DMS53 treated with DMSO at 0.1 percent for 48 hours (cell line): ENCODE results near the gene TAGLN3.
"Not testable (repeated sequence)": the region's sequence is repeated elsewhere in the genome, so short reads cannot be mapped to it uniquely, and the experiment has no call there.

Source experiments
- DNase-seq: peaks from one replicate; lab custom pipeline; 2025; ENCODE audit not compliant: unreplicated experiment; lab: John Stamatoyannopoulos, UW

The TAGLN3 gene

DNA sequence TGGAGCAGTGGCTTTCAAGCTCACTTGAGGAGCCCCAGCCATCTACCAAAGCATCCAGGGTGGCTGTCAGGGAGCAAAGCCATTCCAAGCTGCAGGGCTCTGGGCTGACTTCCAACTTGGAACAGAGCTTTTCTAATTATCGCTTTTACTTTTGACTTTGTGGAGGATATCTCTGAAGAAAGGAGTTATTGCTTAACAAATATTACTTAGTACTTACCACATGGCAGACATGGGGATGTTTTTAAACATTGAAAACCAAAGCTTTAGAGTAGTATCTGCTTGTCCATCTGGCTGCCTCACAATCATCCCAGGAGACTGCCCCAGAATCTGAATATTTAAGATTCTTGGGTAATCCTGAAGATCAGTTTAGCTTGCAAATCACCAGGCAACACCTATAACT, 8.9 kb downstream of the TAGLN3 start:
- no peak for DNase-seq

DNA sequence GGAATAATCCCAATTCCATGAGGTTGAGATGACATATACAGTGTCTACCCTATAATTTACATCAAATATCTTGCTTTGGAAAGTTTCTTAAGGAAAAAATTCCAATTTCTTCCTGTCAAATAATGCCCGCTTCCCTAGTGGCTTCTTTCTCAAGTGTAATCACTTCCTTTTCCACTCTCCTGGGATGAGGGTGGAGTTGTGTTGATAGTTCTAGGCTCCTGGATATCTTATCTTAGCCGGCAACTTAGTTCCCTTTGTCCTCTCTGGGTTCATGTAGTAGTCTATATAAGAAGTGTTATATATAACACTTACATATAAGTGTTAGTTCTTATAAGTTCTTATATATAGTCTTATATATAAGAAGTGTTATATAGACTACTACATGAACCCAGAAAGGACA, 10.9 kb downstream of the TAGLN3 start:
- DNase-seq, result no peak

DNA sequence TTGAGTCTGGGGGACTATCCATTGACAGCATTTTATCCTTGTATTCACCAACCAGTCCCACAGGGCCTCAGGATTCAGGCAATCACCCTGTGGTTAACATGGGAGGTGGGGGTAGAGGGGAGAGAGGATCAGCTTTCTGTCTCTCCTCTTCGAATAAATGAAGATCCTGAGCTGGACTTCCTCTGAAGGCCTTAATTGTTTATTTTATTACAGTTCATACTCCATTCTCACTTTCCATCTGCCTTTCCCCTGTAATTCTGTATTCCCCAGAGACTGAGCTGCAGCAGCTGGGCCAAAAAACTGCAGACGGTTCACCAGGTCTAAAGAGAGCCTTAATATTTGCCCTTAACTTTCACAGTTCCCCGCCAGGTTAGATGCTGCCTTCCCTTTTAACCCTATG, 11.9 kb downstream of the TAGLN3 start:
- DNase-seq, result no peak

DNA sequence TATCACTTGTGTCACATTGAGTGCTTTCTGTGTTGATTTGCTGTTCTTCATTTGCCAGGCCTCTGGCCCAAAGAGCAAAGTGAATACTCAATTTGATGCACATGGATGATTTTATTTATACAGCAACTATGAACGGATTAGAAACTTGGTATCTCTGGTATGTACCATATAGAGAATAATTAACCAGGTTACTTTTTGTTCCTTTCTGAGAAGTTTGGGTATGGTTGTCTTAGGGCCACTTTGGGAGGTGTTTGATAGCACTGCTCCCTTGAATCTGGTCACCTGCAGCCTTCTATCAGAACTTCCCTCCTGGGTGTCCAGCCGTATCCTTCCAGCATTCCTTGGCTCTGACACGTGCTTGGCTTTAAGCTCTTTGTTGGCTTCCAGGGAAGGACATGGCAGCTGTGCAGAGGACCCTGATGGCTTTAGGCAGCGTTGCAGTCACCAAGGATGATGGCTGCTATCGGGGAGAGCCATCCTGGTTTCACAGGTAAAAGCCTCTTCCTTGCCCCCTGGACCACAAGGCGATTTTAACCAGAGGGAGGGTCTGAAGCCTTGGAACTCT, 12.7 kb downstream of the TAGLN3 start:
- no peak for DNase-seq

DNA sequence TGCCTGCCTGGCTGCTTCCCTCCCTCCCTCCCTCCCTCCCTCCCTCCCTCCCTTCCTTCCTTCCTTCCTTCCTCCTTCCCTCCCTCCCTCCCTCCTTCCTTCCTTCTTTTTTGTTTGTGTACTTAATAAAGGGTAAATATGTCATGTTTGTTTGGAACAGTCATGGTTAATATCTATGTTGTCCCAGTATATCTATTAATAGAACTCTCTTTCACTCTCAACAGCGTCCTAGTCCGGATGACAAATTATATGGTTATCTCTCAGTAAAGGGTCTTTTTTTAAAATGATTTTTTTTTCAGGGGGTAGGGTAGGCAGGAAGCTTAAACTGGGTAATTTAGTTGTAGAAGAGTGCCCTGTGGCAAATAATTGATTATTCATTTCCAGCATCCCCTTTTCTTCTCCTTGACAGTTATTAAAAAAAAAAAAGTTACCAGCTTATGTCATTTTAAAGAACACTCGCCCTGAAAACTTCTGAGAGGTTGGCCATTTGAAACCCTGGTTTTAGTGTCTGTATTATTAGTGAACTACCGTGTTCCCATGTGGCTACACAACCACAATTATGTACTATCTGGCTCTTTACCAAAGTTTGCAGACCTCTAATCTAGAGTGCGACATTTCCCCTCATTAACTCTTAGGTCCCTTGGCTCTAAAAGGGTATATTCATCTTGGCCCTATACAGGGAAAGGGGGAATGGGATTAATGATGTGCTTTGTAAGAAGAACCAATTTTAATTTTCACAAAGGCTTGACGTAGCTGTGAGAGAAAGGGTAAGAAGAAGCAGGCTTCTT, 13.7 kb downstream of the TAGLN3 start:
- DNase-seq, result no peak

DNA sequence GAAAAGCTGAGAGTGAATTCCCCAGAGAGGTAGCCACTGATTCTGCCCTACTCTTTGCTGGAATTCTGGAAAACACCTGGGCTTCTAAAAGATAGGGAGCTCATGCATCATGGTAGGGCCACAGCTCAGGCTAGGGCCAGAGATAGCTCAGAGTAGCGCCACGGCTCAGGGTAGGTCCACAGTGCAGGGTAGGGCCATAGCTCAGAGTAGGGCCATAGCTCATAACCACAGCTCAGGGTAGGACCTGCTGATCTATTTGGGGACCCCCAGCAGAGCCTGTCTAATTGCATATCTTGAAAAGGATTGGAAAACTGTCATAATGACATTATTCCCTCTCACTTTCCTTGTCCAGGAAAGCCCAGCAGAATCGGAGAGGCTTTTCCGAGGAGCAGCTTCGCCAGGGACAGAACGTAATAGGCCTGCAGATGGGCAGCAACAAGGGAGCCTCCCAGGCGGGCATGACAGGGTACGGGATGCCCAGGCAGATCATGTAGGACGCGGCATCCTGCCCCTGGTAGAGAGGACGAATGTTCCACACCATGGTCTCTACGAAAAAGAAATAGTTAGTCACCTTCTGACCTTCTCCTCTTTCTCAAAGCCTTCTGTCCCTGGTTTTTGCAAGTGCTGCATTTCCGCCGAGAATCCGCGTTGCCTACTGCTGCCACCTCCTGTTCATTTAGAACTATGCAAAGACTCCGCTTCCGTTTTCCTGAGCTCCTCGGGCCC, 14.5 kb downstream of the TAGLN3 start:
- DNase-seq, result peak; percentile 56

DNA sequence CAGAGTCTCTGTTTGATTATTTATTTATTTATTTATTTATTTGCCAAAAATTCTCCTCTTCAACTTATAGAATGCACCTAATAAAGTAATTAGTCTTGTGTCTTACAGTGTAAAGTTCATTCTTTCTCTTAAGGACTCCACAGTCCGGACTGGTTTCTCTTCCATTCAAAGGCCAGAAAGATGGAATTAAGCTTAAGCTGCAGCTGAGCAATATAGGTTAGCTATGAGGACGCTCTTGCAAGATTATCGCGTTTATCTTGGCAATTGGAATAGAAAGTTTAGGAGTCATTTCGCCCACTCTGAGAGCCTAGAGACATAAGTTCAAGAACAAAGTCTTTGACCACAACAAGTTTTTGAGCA, 15.0 kb downstream of the TAGLN3 start:
- no peak for DNase-seq

DNA sequence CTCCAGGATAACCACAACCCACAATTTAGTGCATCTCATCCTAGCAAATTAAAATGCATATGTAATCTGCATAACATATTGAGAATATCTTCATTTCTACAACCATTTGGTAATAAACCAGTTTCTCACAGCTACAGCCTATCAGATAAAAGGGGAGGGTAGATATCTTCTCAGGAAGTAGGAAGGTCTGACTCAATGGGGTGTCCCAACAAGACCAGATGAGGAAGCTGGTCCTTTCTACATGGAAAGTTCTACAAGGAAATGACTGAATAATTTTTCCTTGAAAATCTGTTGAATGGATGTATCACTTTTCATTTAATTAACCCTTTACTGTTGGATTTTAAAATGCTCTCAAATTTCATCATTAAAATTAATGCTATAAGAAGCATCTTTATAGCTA, 18.4 kb downstream of the TAGLN3 start:
- DNase-seq, result no peak

DNA sequence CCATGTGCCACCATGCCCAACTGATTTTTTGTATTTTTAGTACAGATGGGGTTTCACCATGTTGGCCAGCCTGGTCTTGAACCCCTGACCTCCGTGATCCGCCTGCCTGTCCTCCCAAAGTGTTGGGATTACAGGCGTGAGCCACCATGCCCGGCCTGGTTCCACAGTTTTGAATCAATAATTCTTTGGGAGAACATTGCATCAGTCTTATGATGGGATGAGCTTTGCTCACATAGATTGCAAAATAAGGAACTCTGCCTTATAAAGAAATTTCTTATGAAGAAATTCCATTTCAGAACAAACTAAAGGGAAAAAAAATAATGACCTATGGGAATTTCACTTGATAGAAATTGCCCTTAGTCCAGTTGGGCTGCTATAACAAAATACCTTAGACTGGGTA, 20.0 kb downstream of the TAGLN3 start:
- DNase-seq, result no peak

DNA sequence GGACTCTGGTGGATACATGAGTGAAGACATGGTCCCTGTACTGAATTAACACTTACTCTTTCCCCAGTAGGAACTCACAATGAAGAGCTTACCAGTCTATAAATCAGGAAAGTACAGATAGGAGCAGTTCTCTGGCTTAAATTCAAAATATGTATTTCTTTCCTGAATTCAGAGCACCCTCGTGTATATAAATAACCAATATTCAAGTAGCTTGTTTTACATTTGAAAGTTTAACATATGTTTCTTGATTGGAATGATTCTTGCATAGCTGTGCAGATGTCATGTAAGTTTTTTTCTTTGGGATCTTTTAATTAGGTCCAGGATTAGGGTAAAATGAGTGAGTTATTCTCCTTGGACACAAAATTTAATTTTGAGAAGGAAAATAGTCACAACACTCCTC, 21.0 kb downstream of the TAGLN3 start:
- no peak for DNase-seq

DNA sequence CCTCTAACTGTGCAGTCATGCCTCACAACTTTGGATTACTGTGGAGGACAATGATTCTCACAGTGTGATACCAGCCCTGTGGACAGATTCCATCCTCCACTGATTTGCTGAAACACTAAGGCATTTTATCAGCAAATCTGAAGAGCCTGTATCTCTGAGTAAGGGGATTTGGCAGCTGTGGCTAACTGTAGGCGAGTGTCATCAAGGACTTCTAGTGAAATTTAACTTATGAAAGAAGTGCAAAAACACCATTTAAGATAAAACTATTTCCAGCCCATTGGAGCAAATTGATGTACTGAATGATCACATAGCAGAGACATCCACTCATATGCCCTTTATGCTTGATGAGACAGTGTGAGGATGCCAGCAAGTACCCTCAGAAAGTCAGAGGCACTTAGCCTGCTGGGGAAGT, 22.0 kb downstream of the TAGLN3 start:
- no peak for DNase-seq

DNA sequence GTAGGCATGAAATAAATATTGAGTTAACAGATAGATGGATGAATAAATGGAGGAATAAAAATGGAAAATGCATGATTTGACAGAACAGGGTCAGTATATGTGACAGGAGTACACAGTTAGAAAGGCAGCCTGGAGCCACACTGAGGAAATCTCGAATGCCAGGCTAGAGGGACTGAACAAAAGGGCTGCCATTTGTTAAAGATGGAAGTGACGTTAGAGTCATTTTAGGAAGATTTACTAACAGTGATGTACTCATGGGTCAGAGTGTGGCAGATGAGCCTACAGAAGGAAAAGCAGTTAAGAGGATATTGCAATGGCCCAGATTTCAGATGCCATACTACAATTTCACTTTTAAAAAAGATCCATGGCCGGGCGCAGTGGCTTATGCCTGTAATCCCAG, 28.4 kb downstream of the TAGLN3 start:
- no peak for DNase-seq

DNA sequence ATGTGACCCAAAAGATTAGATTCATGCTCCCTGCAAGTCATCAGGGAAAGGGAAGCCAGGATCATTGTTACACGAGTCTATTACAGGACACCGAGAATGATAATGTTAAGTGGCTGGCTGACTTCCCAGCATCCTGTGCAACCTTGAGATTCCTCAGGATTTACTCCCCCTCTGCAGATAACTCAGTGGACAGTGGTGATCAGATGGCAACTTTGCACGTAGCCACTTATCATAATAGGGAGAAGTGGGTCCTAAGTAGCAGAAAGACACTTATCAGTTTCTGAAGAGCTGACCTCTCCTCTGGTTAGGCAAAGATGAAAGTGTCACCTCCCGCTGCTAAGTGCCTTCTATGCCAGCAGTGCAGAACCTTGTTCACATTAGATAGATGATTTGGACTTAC, 29.1 kb downstream of the TAGLN3 start:
- DNase-seq, result no peak

DNA sequence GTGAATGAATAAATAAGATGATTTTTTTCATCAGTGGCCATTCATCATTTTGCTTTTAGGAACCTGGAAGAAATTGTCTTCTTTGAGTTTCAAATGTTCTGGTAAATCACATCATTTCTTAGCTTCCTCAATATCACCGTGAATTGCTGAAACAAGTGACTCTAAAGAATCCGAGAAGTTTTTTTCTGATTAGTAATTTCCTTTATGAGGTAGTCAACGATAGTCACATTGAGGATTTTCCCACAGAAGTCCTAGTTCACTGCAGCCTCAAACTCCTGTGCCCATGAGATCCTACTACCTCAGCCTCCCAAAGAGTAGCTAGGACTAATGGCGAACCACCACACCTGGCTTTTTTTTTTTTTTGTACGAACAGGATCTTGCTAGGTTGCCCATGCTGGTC, 32.2 kb downstream of the TAGLN3 start:
- no peak for DNase-seq

DNA sequence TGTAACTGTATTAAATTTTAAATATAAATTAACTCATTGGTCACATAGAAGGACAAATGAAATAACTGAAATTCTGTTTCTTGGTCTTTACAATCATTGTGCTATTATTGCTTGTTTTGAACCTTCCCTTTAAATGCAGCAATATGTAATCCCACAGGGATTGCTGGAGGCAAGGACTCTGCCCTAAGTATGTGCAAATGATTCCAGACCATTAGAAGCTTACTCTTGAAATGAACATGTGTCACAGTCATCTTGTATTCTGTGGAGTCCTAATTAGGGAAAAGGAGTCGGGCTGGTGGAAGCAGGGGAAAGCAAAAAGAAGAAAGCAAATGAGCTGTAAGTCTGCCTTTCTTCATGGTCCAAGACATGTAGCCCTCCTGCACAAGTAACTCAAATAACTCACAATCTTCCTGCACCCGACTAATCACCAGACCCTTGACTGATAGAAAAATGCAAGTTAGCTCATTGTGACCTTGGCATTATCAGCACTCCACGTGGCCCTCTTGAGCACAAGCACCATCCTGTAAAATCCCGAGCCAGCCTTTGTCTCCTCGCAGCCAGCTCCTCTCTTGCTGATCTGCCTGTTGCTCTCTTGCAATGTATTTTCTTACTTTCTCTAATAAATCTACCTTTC, 33.5 kb downstream of the TAGLN3 start:
- no peak for DNase-seq

DNA sequence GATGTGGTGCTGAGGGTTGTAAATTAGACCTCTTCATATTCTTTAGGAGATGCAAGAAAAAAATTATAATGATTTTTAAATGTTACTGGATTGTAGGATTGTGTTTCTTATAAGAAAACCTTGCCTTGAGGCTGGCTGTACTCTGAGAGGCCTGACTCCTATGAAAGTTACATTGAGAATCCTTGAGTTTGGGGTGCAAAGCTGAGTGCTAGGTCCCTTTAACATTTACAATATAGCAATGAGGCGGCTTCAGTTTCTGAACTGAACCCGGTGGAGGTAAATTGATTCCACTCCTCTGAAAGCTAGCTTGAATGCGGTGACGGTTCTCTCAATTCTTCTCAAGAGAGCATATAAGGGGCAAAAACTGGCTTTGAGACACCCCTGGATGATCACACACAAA, 35.7 kb downstream of the TAGLN3 start, which contains the start of gene TMPRSS7:
TSS of gene TMPRSS7 (plus strand) at position 301 of the 400 bp plus-strand sequence. CDS start 110 bp downstream, outside the sequence.
- no peak for DNase-seq

DNA sequence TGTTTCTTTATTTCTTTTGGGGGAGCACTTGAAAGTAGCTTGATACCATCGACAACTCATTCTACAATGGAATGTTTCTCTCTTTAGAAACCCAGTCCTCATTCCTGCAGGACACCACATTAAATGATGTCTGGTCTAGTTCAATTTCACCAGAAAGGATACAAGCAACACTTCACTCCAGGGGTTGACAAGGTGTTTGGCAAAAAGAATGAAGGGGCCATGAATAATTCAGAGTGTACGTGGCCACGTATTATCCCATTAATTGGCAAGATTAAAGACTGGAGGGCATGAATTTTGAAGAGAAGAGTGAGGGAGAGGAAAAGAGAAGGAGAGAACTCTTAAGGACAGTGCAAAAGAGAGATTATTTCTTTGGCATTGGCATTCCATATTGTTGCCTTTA, 36.5 kb downstream of the TAGLN3 start:
- DNase-seq, result no peak

DNA sequence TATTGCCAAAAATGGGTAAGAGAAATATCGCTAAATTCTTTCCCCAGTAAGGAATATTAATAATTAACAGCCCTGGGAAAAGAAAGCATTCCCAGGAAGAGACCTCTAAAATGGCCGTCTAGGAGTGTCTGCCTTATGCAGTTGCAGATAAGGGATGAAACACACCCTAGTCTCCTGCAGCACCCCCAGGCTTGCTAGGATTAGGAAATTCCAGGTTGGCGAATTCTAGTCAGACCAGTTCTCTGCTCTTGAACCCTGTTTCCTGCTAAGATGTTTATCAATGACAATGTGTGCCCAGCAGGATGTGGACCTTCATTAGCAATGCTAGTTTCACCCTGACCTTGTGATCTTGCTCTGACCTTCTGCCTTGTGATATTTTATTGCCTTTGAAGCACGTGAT, 38.5 kb downstream of the TAGLN3 start:
- not testable (repeated sequence) for DNase-seq

DNA sequence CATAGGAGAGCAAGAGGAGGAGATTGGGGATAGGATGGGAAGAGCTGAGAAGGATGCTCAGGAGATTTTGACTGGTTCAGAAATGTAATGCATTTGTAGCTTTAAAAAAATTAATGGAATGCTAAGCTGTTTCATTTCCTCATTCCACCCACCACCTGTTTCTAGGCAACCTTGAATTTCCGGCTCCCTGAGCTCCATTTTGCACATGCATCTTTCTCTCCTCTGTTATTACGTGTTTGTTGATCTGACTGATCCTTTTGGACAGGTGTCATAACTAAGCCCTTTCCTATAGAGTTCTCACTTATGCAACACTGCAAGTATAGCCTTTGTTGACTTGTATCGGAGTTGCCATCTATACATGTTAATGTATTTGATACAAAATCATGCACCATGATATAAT, 40.1 kb downstream of the TAGLN3 start:
- DNase-seq, result peak; percentile 74

DNA sequence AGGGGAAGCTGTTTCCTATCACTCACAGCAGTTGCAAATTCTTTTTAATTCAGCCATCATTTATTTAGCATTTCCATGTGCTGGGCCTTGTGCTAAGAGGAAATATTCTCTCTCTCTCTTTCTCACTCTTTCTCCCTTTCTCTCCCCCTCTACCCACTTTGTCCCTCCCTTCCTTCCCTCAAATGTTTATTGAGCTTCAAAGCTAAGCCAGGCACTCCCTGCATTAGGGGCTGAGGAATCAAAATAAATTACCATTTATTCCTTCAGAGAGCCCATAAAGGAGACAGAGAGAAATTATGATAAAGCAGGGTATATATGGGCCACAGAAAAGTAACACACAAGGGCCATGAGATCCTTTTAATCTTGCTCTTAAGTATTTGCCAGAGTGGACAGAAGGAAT, 42.6 kb downstream of the TAGLN3 start:
- no peak for DNase-seq

DNA sequence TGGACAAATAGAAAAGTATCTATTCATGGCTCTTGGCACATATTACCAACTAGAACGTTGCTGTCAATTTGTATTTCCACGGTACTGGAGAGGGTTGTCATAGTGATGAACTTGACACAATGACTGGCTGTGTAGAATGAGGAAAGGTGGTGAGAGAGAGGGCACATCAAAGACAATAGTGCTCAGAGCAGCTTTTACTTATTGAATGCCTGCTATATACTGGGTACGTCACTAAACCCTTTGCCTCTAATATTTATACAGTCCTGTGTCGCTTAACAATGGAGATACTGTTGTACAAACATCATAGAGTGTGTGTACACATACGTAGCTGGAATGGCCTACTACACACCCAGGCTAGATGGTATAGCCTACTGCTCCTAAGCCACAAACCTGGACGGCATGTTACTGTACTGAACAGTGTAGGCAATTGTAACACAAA, 44.1 kb downstream of the TAGLN3 start:
- DNase-seq, result peak; percentile 97
